GM12878 (cell line): Measurements from ENCODE around the gene MYMK. TPM values are rescaled to one million over a fixed set of nuclear protein-coding genes. Genes with fewer than 3 reads are reported as not detected.

ENCODE experiments used
- ATAC-seq: fragments of 200-7000 bp; cut with Tn5 transposase; 3 replicates; pipeline ENCODE4 v1.9.1; 2020; ENCODE audit warnings: mild to moderate bottlenecking, moderate library complexity
- BruUV-seq: library from RNA; stranded (reverse); fragments of 400-500 nt; replicated peaks from 2 replicates; lab custom pipeline; 2021; lab: Mats Ljungman, UMichigan
- CTCF ChIA-PET: fragments of 300-600 bp; sonication (Branson Sonifier 250); formaldehyde crosslinking; extraction: SDS; loops from one replicate; lab custom pipeline; 2021; ENCODE audit warnings: inconsistent platforms; lab: Yijun Ruan, JAX
- POLR2A ChIA-PET: fragments of 350-600 bp; formaldehyde crosslinking; extraction: SDS; loops from one replicate; lab custom pipeline; 2021; ENCODE audit warnings: inconsistent platforms; lab: Charles Lee
- RAD21 ChIA-PET: fragments of 300-600 bp; sonication (Branson Sonifier 250); formaldehyde crosslinking; loops from one replicate; lab custom pipeline; 2023; ENCODE audit warnings: antibody characterized with exemption; ENCODE audit not compliant: unreplicated experiment; lab: Charles Lee
- SMC1A ChIA-PET: fragments of 300-600 bp; sonication (Branson Sonifier 250); formaldehyde crosslinking; loops from one replicate; lab custom pipeline; 2023; ENCODE audit not compliant: unreplicated experiment, uncharacterized antibody; lab: Charles Lee
- DNase-seq: peaks from one replicate; pipeline ENCODE4 v3.0.0-alpha.2; 2011; ENCODE audit warnings: low read depth, low spot score
- FAIRE-seq: peaks from 3 replicates; lab custom pipeline; 2011; peaks lifted over from hg19 to GRCh38; lab: Jason Lieb, UNC
- H2AFZ ChIP-seq: 2 replicates; pipeline ENCODE4 v1.6.0; 2011; ENCODE audit warnings: low read depth, low read length, control low read depth; ENCODE audit not compliant: control insufficient read depth
- H3K27ac ChIP-seq: 2 replicates; pipeline ENCODE4 v1.5.1; 2011; ENCODE audit warnings: control low read depth; ENCODE audit not compliant: control insufficient read depth, insufficient read depth
- H3K27me3 ChIP-seq, 2 experiments: replicated peaks in 1 of 2; 2 replicates each; pipeline versions ENCODE4 v1.6.0 to v1.6.1; 2011; ENCODE audit warnings: low read length in 1 of 2; ENCODE audit not compliant: control insufficient read depth in 2 of 2, insufficient read depth in 2 of 2
- H3K36me3 ChIP-seq, 2 experiments: 2 replicates each; pipeline ENCODE4 v1.5.1; 2011; ENCODE audit warnings: low read length in 1 of 2; ENCODE audit not compliant: control insufficient read depth in 2 of 2, insufficient read depth in 2 of 2
- H3K4me1 ChIP-seq: 2 replicates; pipeline ENCODE4 v1.6.1; 2011; ENCODE audit warnings: mild to moderate bottlenecking, low read length, moderate library complexity, mixed read lengths; ENCODE audit not compliant: control insufficient read depth, insufficient read depth
- H3K4me2 ChIP-seq: 2 replicates; pipeline ENCODE4 v1.6.0; 2011; ENCODE audit warnings: control low read depth; ENCODE audit not compliant: control insufficient read depth, insufficient read depth
- H3K4me3 ChIP-seq: fragments of 200-600 bp; sonication (generic); 2 replicates; pipeline ENCODE4 v1.5.1; 2016
- H3K79me2 ChIP-seq: 2 replicates; pipeline ENCODE4 v1.6.0; 2011; ENCODE audit warnings: low read length; ENCODE audit not compliant: control insufficient read depth, insufficient read depth
- H3K9ac ChIP-seq: 2 replicates; pipeline ENCODE4 v1.8.0; 2011; ENCODE audit warnings: low read length, control low read depth, mixed read lengths; ENCODE audit not compliant: control insufficient read depth, insufficient read depth
- H3K9me3 ChIP-seq: replicated peaks from 3 replicates; pipeline ENCODE4 v1.5.1; 2011; ENCODE audit warnings: mild to moderate bottlenecking, low read length; ENCODE audit not compliant: control insufficient read depth, insufficient read depth
- H4K20me1 ChIP-seq: 2 replicates; pipeline ENCODE4 v1.6.0; 2011; ENCODE audit not compliant: control insufficient read depth, insufficient read depth
- BMI1 ChIP-seq: fragments of 450-650 bp; IDR thresholded peaks from 2 replicates; pipeline ENCODE4 v1.6.1; 2016; ENCODE audit warnings: mild to moderate bottlenecking, moderate library complexity, borderline replicate concordance
- CBFB ChIP-seq: IDR thresholded peaks from 2 replicates; pipeline ENCODE4 v1.6.1; 2016; ENCODE audit warnings: antibody characterized with exemption, low read depth
- CBX3 ChIP-seq: fragments of 200-600 bp; sonication (generic); IDR thresholded peaks from 2 replicates; pipeline ENCODE4 v1.6.1; 2016; ENCODE audit warnings: low read depth, borderline replicate concordance
- ESRRA ChIP-seq: IDR thresholded peaks from 2 replicates; pipeline ENCODE4 v1.6.1; 2012; ENCODE audit warnings: mild to moderate bottlenecking, low read length, improper control_type of control experiment
- IKZF2 ChIP-seq, 2 experiments: fragments of 450-650 bp; IDR thresholded peaks; 2 replicates each; pipeline ENCODE4 v1.6.1; 2017; ENCODE audit warnings: mild to moderate bottlenecking in 2 of 2, moderate library complexity in 2 of 2
- KDM1A ChIP-seq: fragments of 200-600 bp; sonication (generic); IDR thresholded peaks from 2 replicates; pipeline ENCODE4 v1.6.1; 2016; ENCODE audit warnings: borderline replicate concordance
- KLF5 ChIP-seq: fragments of 450-650 bp; IDR thresholded peaks from 2 replicates; pipeline ENCODE4 v1.6.1; 2014; ENCODE audit warnings: mild to moderate bottlenecking; ENCODE audit not compliant: partially characterized antibody
- MYC ChIP-seq: IDR thresholded peaks from 2 replicates; pipeline ENCODE4 v1.6.1; 2011; ENCODE audit warnings: mild to moderate bottlenecking, low read length, moderate library complexity, inconsistent platforms; ENCODE audit not compliant: insufficient read depth, insufficient replicate concordance, insufficient read length, severe bottlenecking
- NFIC ChIP-seq: IDR thresholded peaks from 2 replicates; pipeline ENCODE4 v1.6.1; 2012; ENCODE audit warnings: low read depth, mild to moderate bottlenecking, inconsistent platforms, low read length, moderate library complexity
- PAX8 ChIP-seq: fragments of 450-650 bp; IDR thresholded peaks from 2 replicates; pipeline ENCODE4 v1.6.1; 2017; ENCODE audit warnings: mild to moderate bottlenecking, moderate library complexity
- POLR2AphosphoS5 ChIP-seq: IDR thresholded peaks from 2 replicates; pipeline ENCODE4 v1.6.1; 2011; ENCODE audit warnings: mild to moderate bottlenecking, low read length, inconsistent platforms
- SREBF1 ChIP-seq: IDR thresholded peaks from 2 replicates; pipeline ENCODE4 v1.6.1; 2012; ENCODE audit warnings: mild to moderate bottlenecking, low read length
- SRF ChIP-seq, 2 experiments: IDR thresholded peaks; 2 replicates each; pipeline ENCODE4 v1.6.1; 2011; ENCODE audit warnings: low read depth in 2 of 2, low read length in 2 of 2, mild to moderate bottlenecking in 1 of 2, moderate library complexity in 1 of 2
- TBL1XR1 ChIP-seq: IDR thresholded peaks from 2 replicates; pipeline ENCODE4 v1.6.1; 2012; ENCODE audit warnings: low read depth, low read length, improper control_type of control experiment
- TCF12 ChIP-seq: IDR thresholded peaks from 2 replicates; pipeline ENCODE4 v1.6.1; 2011; ENCODE audit warnings: low read depth, mild to moderate bottlenecking, low read length
- ZNF207 ChIP-seq: fragments of 450-650 bp; IDR thresholded peaks from 2 replicates; pipeline ENCODE4 v1.6.1; 2014; ENCODE audit warnings: antibody characterized with exemption, mild to moderate bottlenecking, borderline replicate concordance
- WGBS: methylation state at CpG from one replicate; pipeline ENCODE4 v1.1.6; 2016; ENCODE audit warnings: low lambda C conversion rate; ENCODE audit not compliant: insufficient replicate concordance, insufficient coverage; ENCODE audit errors: missing lambda C conversion rate; 5-methylcytosine and 5-hydroxymethylcytosine counted together
- in situ Hi-C: fragments of 300-500 bp; cut with MboI; formaldehyde crosslinking; loops from 9 replicates; pipeline ENCODE4 v1.14.3; 2018; ENCODE audit warnings: mixed read lengths
- intact Hi-C: fragments of 100-400 bp; cut with micrococcal nuclease; formaldehyde crosslinking; loops from one replicate; pipeline ENCODE4 v1.14.2; 2022; ENCODE audit not compliant: unreplicated experiment
- polyA plus RNA-seq, 11 experiments: library from polyadenylated mRNA; depleted of rRNA in 4 of 11; unstranded in 6 of 11; stranded (reverse) in 5 of 11; fragments of >200 nt; fragmentation: Nextera tagmentation in 4 of 11; fragmentation: Illumina TruSeq in 1 of 11; extraction: Ambion mirVana in 4 of 11; extraction: Trizol in 1 of 11; gene quantifications; 1 replicate in 1 of 11; 2 replicates in 10 of 11; pipeline versions ENCODE4 v1.2.1 to v1.2.3, GENCODE V29; 2011 to 2016; ENCODE audit warnings: inconsistent platforms in 2 of 11, missing spikeins in 2 of 11, low read depth in 1 of 11
- total RNA-seq, 4 experiments: library from RNA; depleted of rRNA in 3 of 4; stranded (reverse); fragments of >200 nt in 3 of 4; fragmentation: Illumina TruSeq in 1 of 4; extraction: Trizol in 1 of 4; gene quantifications; 2 replicates each; pipeline versions ENCODE4 v1.2.1 to v1.2.3, GENCODE V29; 2013 to 2021
- TF ChIP-seq, protein P1 (sequence below): fragments of 450-650 bp; formaldehyde crosslinking; IDR thresholded peaks from 2 replicates; pipeline ENCODE4 v1.5.0; 2022; ENCODE audit warnings: mild to moderate bottlenecking, missing genetic modification characterization
- TF ChIP-seq, protein P2 (sequence below): fragments of 450-650 bp; IDR thresholded peaks from 2 replicates; pipeline ENCODE4 v1.6.1; 2014; ENCODE audit warnings: mild to moderate bottlenecking
- TF ChIP-seq, protein P3 (sequence below): fragments of 450-650 bp; IDR thresholded peaks from 2 replicates; pipeline ENCODE4 v1.6.1; 2018; ENCODE audit warnings: borderline replicate concordance, mild to moderate bottlenecking; ENCODE audit not compliant: partially characterized antibody

MYMK gene
- total and polyA plus RNA-seq, 10 of the 15 experiments (the other 5 are each of a cell fraction or from before 2014, with no cell fraction given): not detected

GRCh38 chr9:133562611-133563290 lies 38.0 kb upstream of the MYMK start:
- RAD21 ChIA-PET: no interaction called here
- SMC1A ChIA-PET: no interaction called here
- no peak for TF ChIP-seq POLR2AphosphoS5
- no peak for TF ChIP-seq SRF (IDR thresholded peaks at IDR 0.05; ENCODE audit: low read depth in 2 of 2, low read length in 2 of 2)
- TF ChIP-seq KDM1A: no peak
- no peak for TF ChIP-seq CBX3
- no peak for TF ChIP-seq ESRRA
- no peak for TF ChIP-seq NFIC
- TF ChIP-seq PAX8: no peak
- no peak for TF ChIP-seq CBFB
- no peak for TF ChIP-seq KLF5
- TF ChIP-seq, protein P1, sequence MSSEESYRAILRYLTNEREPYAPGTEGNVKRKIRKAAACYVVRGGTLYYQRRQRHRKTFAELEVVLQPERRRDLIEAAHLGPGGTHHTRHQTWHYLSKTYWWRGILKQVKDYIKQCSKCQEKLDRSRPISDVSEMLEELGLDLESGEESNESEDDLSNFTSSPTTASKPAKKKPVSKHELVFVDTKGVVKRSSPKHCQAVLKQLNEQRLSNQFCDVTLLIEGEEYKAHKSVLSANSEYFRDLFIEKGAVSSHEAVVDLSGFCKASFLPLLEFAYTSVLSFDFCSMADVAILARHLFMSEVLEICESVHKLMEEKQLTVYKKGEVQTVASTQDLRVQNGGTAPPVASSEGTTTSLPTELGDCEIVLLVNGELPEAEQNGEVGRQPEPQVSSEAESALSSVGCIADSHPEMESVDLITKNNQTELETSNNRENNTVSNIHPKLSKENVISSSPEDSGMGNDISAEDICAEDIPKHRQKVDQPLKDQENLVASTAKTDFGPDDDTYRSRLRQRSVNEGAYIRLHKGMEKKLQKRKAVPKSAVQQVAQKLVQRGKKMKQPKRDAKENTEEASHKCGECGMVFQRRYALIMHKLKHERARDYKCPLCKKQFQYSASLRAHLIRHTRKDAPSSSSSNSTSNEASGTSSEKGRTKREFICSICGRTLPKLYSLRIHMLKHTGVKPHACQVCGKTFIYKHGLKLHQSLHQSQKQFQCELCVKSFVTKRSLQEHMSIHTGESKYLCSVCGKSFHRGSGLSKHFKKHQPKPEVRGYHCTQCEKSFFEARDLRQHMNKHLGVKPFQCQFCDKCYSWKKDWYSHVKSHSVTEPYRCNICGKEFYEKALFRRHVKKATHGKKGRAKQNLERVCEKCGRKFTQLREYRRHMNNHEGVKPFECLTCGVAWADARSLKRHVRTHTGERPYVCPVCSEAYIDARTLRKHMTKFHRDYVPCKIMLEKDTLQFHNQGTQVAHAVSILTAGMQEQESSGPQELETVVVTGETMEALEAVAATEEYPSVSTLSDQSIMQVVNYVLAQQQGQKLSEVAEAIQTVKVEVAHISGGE (CRISPR knock-in tag): no peak
- no peak for TF ChIP-seq ZNF207
- no peak for TF ChIP-seq TBL1XR1
- TF ChIP-seq, protein P2, sequence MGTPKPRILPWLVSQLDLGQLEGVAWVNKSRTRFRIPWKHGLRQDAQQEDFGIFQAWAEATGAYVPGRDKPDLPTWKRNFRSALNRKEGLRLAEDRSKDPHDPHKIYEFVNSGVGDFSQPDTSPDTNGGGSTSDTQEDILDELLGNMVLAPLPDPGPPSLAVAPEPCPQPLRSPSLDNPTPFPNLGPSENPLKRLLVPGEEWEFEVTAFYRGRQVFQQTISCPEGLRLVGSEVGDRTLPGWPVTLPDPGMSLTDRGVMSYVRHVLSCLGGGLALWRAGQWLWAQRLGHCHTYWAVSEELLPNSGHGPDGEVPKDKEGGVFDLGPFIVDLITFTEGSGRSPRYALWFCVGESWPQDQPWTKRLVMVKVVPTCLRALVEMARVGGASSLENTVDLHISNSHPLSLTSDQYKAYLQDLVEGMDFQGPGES: no peak
- TF ChIP-seq BMI1: no peak
- no peak for TF ChIP-seq SREBF1
- TF ChIP-seq IKZF2 (IDR thresholded peaks at IDR 0.05): no peak
- TF ChIP-seq, protein P3, sequence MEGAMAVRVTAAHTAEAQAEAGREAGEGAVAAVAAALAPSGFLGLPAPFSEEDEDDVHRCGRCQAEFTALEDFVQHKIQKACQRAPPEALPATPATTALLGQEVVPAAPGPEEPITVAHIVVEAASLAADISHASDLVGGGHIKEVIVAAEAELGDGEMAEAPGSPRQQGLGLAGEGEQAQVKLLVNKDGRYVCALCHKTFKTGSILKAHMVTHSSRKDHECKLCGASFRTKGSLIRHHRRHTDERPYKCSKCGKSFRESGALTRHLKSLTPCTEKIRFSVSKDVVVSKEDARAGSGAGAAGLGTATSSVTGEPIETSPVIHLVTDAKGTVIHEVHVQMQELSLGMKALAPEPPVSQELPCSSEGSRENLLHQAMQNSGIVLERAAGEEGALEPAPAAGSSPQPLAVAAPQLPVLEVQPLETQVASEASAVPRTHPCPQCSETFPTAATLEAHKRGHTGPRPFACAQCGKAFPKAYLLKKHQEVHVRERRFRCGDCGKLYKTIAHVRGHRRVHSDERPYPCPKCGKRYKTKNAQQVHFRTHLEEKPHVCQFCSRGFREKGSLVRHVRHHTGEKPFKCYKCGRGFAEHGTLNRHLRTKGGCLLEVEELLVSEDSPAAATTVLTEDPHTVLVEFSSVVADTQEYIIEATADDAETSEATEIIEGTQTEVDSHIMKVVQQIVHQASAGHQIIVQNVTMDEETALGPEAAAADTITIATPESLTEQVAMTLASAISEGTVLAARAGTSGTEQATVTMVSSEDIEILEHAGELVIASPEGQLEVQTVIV: no peak
- TF ChIP-seq MYC: no peak
- TF ChIP-seq TCF12: no peak
- 63% methylated on average over 31 of the region's 54 CpGs for WGBS
- DNase-seq (no peak), FAIRE-seq (no peak), ATAC-seq (no peak)
- peaks cover 11% of the 10 kb centered on the region for H3K4me1 ChIP-seq
- no peaks in the 10 kb centered on the region for H3K79me2 ChIP-seq
- no peaks in the 10 kb centered on the region for H4K20me1 ChIP-seq
- intact Hi-C loops (no loop called here), in situ Hi-C loops (no loop called here)
- H3K9ac ChIP-seq: no peak overlapping the region
- no peak overlapping the region for H2AFZ ChIP-seq
- CTCF ChIA-PET: no interaction called here
- BruUV-seq: no TSS peak
- POLR2A ChIA-PET: no interaction called here
- H3K27me3 ChIP-seq: no peaks in the 10 kb centered on the region
- H3K4me3 ChIP-seq: no peak overlapping the region
- H3K27ac ChIP-seq: no peak overlapping the region
- no peaks in the 10 kb centered on the region for H3K36me3 ChIP-seq
- H3K9me3 ChIP-seq: no peaks in the 10 kb centered on the region
- no peak overlapping the region for H3K4me2 ChIP-seq
